ENCODE results near the gene PLSCR2.

DNA sequence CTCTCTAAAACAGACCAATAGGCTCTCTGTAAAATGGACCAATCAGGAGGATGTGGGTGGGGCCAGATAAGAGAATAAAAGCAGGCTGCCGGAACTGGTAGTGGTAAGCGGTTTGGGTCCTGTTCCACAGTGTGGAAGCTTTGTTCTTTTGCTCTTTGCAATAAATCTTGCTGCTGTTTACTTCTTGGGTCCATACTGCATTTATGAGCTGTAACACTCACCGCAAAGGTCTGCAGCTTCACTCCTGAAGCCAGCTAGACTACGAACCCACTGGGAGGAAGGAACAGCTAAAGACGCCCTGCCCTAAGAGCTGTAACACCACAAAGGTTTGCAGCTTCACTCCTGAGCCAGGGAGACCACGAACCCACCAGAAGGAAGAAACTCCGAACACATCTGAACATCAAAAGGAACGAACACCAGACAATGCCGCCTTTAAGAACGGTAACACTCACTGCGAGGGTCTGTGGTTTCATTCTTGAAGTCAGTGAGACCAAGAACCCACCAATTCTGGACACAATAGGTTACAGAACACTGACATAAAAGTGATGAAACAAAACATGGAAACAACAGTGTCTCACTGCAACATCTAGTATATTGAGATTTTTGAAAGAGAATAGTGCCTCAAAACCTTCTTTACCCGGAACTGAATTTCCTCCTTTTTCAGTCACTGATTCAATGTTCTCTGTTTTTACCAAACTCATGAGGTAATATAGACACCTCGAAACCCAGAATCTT lies 28.8 kb upstream of the PLSCR2 start:
- TF ChIP-seq CTCF (conservative IDR thresholded peaks at IDR 0.05 in 1 of 2, IDR thresholded peaks at IDR 0.05 in 1 of 2; ENCODE audit: extremely low read depth in 1 of 2, insufficient read depth in 1 of 2, low read depth in 1 of 2, low read length in 2 of 2) (no peak), EZH2 (IDR thresholded peaks at IDR 0.05; ENCODE audit: borderline replicate concordance, low read length) (no peak)
